ENCODE measurements around the gene DCHS2.

GRCh38 chr4:154511548-154511947 is 19.9 kb upstream of the DCHS2 start:
- TF ChIP-seq EZH2 (IDR thresholded peaks at IDR 0.05; ENCODE audit: borderline replicate concordance, low read depth, low read length, severe bottlenecking) (no peak), CTCF (IDR thresholded peaks at IDR 0.05; ENCODE audit: borderline replicate concordance, extremely low read depth, low read length, poor library complexity, severe bottlenecking) (no peak)
